RWPE2 (cell line): Measurements from ENCODE around the gene RUSF1.

Experiments used
- ATAC-seq: fragments of 200-7000 bp; cut with Tn5 transposase; 3 replicates; pipeline ENCODE4 v1.9.1; 2021; ENCODE audit warnings: low read depth
- DNase-seq: peaks from one replicate; pipeline ENCODE4 v3.0.0-alpha.2; 2020; ENCODE audit warnings: low spot score
- H3K27ac ChIP-seq: fragments of 450-650 bp; 2 replicates; pipeline ENCODE4 v1.5.1; 2017; ENCODE audit warnings: mild to moderate bottlenecking; ENCODE audit not compliant: poor library complexity, severe bottlenecking
- H3K27me3 ChIP-seq: fragments of 250-450 bp; sonication (Bioruptor Pico); 2 replicates; pipeline ENCODE4 v1.5.1; 2021; ENCODE audit warnings: mild to moderate bottlenecking, moderate library complexity; ENCODE audit not compliant: insufficient read depth, poor library complexity, severe bottlenecking
- H3K36me3 ChIP-seq: fragments of 250-450 bp; sonication (Bioruptor Pico); 2 replicates; pipeline ENCODE4 v1.5.1; 2020; ENCODE audit warnings: low read depth, mild to moderate bottlenecking, moderate library complexity
- H3K4me1 ChIP-seq: fragments of 250-450 bp; sonication (Bioruptor Pico); 2 replicates; pipeline ENCODE4 v1.5.1; 2021; ENCODE audit warnings: mild to moderate bottlenecking, moderate library complexity; ENCODE audit not compliant: insufficient read depth, poor library complexity, severe bottlenecking
- H3K4me3 ChIP-seq: fragments of 250-450 bp; sonication (Bioruptor Pico); 2 replicates; pipeline ENCODE4 v1.5.1; 2021; ENCODE audit warnings: mild to moderate bottlenecking, moderate library complexity; ENCODE audit not compliant: severe bottlenecking
- H3K9me3 ChIP-seq: fragments of 250-450 bp; sonication (Bioruptor Pico); 2 replicates; pipeline ENCODE4 v1.5.1; 2021; ENCODE audit warnings: mild to moderate bottlenecking, moderate library complexity; ENCODE audit not compliant: severe bottlenecking
- TF ChIP-seq, protein P1 (sequence below): fragments of 450-650 bp; IDR thresholded peaks from one replicate; pipeline ENCODE4 v1.5.1; 2017; ENCODE audit warnings: mild to moderate bottlenecking, moderate library complexity; ENCODE audit not compliant: poor library complexity, severe bottlenecking

Gene RUSF1

DNA sequence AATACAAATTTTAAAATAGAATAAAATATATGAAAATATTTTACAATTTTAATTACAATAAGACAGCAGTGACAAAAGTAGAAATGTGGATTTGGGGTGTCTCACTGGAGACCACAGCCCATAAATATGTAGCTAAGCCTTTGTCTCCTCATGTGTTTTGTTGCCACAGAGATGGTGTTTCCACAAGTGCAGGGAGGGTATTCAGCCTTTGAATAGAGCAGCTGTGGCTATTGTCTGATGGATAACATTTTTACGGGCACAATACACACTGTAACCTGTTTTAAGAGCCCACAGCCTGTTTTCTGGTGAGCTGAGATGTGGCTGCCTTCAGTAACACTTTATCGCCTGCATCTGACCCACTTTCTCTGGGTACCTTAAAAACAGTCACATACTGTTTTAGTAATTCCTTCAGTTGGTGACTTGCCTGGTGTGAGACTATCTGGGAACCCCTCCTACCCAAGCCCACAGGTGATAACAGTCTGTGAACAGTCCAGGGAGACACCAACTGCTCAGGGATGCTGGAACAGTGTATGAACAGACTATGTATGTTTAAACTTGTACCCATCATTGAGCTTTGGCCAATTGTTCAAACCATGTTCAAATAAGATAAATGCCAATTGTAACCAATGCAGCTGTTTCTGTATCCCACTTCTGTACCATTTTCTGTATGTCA is 11.7 kb upstream of the RUSF1 start:
- DNase-seq, result no peak
- no peak for ATAC-seq
- no peaks in the 10 kb centered on the region for H3K36me3 ChIP-seq
- no peaks in the 10 kb centered on the region for H3K4me1 ChIP-seq
- no peak overlapping the region for H3K4me3 ChIP-seq
- peaks cover 3% of the 10 kb centered on the region for H3K9me3 ChIP-seq
- H3K27ac ChIP-seq, result no peak overlapping the region
- no peaks in the 10 kb centered on the region for H3K27me3 ChIP-seq
- TF ChIP-seq, protein P1, sequence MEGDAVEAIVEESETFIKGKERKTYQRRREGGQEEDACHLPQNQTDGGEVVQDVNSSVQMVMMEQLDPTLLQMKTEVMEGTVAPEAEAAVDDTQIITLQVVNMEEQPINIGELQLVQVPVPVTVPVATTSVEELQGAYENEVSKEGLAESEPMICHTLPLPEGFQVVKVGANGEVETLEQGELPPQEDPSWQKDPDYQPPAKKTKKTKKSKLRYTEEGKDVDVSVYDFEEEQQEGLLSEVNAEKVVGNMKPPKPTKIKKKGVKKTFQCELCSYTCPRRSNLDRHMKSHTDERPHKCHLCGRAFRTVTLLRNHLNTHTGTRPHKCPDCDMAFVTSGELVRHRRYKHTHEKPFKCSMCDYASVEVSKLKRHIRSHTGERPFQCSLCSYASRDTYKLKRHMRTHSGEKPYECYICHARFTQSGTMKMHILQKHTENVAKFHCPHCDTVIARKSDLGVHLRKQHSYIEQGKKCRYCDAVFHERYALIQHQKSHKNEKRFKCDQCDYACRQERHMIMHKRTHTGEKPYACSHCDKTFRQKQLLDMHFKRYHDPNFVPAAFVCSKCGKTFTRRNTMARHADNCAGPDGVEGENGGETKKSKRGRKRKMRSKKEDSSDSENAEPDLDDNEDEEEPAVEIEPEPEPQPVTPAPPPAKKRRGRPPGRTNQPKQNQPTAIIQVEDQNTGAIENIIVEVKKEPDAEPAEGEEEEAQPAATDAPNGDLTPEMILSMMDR, result no peak

DNA sequence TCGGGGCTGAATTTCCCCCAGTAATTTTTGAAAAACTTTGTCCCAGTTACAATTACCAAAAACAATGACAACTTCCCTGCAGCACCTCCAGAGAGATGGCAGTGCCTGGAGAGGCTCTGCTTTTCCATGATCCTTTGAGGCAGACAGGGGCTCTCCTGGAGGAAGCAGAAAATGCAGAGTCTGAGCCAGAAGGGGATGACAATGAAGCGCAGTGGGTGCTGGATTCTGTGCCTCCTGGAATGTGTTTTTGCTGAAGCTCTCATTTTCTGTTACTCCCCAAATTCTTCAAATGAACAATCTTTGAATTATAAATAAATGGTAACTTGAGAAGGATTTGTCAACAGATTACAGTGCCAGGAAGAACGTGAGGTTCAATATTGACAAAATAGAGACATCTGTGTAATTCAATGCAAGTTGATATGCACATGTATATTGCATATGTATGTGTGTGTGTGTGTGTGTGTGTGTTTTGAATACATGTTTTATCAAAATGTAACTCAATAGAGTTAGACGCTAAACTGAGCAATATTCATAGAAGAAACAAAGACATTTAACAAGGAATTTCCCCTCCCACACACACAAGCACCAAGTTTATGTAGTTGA is 9.7 kb upstream of the RUSF1 start:
- Histone ChIP-seq H3K27me3 (no peaks in the 10 kb centered on the region), H3K9me3 (peaks cover 3% of the 10 kb centered on the region), H3K4me3 (no peak overlapping the region), H3K36me3 (no peaks in the 10 kb centered on the region), H3K4me1 (peaks cover 3% of the 10 kb centered on the region), H3K27ac (no peak overlapping the region)
- DNase-seq (no peak), ATAC-seq (no peak)
- TF ChIP-seq, protein P1, result no peak

- Histone ChIP-seq H3K36me3 (no peaks in the 10 kb centered on the region), H3K4me1 (peaks cover 7% of the 10 kb centered on the region), H3K4me3 (no peak overlapping the region), H3K27me3 (no peaks in the 10 kb centered on the region), H3K27ac (no peak overlapping the region), H3K9me3 (peaks cover 3% of the 10 kb centered on the region)
- ATAC-seq, result no peak
- TF ChIP-seq, protein P1, result no peak
- no peak for DNase-seq
These were observed 5.7 kb upstream of the RUSF1 start for GRCh38 chr16:31513884-31514283.

- no peak for DNase-seq
- Histone ChIP-seq H3K4me1 (peaks cover 7% of the 10 kb centered on the region), H3K27me3 (no peaks in the 10 kb centered on the region), H3K4me3 (no peak overlapping the region), H3K27ac (no peak overlapping the region), H3K9me3 (peaks cover 3% of the 10 kb centered on the region), H3K36me3 (no peaks in the 10 kb centered on the region)
- TF ChIP-seq, protein P1, result no peak
- ATAC-seq, result peak; percentile 75; the same call in 2 of the 3 replicates
These were observed 4.9 kb upstream of the RUSF1 start for GRCh38 chr16:31513126-31513525.

DNA sequence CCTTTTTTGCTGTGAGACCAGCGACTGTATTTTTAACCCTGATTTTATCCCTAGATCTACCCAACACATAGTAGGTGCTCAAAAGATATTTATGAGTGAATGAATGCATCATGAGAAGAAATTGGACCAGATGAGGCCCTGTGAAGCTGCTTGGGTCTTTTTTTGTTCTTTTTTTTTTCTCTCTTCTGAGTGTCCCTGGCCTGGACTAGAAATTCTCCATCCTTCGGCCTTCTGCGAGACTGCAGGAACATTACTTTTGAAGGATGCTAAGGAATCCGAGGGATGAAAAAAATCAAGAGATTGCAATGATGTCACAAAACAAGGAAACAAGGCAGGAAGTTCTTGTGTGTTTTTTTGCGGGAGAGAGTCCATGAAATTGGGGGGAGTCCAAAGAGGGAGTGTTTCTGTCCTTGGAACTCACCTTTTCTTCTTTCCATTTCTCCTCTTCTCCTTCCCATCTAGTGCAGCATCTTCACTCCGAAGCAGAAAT is 560 bp upstream of the RUSF1 start:
- TF ChIP-seq, protein P1, result no peak
- H3K27ac ChIP-seq, result peak overlapping the region; percentile 54
- H3K9me3 ChIP-seq, result no peaks in the 10 kb centered on the region
- DNase-seq (no peak), ATAC-seq (no peak)
- H3K27me3 ChIP-seq, result no peaks in the 10 kb centered on the region
- H3K4me1 ChIP-seq, result peaks cover 7% of the 10 kb centered on the region
- peak overlapping the region; percentile 98 for H3K4me3 ChIP-seq
- H3K36me3 ChIP-seq, result peaks cover 12% of the 10 kb centered on the region
